Astrocyte (in vitro differentiated cells and primary cell): ENCODE measurements around the gene S100A3. TPM values are rescaled to one million over a fixed set of nuclear protein-coding genes. Genes with fewer than 3 reads are reported as not detected.

Source experiments
- DNase-seq: peaks from one replicate; pipeline ENCODE4 v3.0.0-alpha.2; 2010; ENCODE audit warnings: low read depth
- FAIRE-seq: peaks from 2 replicates; lab custom pipeline; 2011; peaks lifted over from hg19 to GRCh38; lab: Jason Lieb, UNC
- H2AFZ ChIP-seq: 2 replicates; pipeline ENCODE4 v1.6.0; 2012; ENCODE audit warnings: low read depth, low read length, inconsistent platforms
- H3K27ac ChIP-seq: 2 replicates; pipeline ENCODE4 v1.5.1; 2011; ENCODE audit warnings: low read depth, low read length, inconsistent platforms
- H3K27me3 ChIP-seq: 2 replicates; pipeline ENCODE4 v1.6.0; 2011; ENCODE audit warnings: low read length, inconsistent platforms; ENCODE audit not compliant: insufficient read depth
- H3K36me3 ChIP-seq: 2 replicates; pipeline ENCODE4 v1.5.1; 2011; ENCODE audit warnings: low read length, inconsistent platforms; ENCODE audit not compliant: insufficient read depth
- H3K4me1 ChIP-seq: 2 replicates; pipeline ENCODE4 v1.5.1; 2011; ENCODE audit warnings: low read length, inconsistent platforms; ENCODE audit not compliant: insufficient read depth
- H3K4me2 ChIP-seq: 2 replicates; pipeline ENCODE4 v1.6.0; 2012; ENCODE audit warnings: low read length, inconsistent platforms
- H3K4me3 ChIP-seq: 2 replicates; pipeline ENCODE4 v1.5.1; 2011; ENCODE audit warnings: low read depth, mild to moderate bottlenecking, low read length, inconsistent platforms; ENCODE audit not compliant: insufficient read depth
- H3K79me2 ChIP-seq: 2 replicates; pipeline ENCODE4 v1.6.0; 2012; ENCODE audit warnings: mild to moderate bottlenecking, low read length, inconsistent platforms; ENCODE audit not compliant: insufficient read depth
- H3K9ac ChIP-seq: 2 replicates; pipeline ENCODE4 v1.6.0; 2012; ENCODE audit warnings: mild to moderate bottlenecking, low read length, inconsistent platforms
- H3K9me3 ChIP-seq: 2 replicates; pipeline ENCODE4 v1.5.1; 2012; ENCODE audit warnings: low read depth, mild to moderate bottlenecking, low read length, inconsistent platforms; ENCODE audit not compliant: insufficient read depth
- H4K20me1 ChIP-seq: 2 replicates; pipeline ENCODE4 v1.6.0; 2012; ENCODE audit warnings: low read length, inconsistent platforms; ENCODE audit not compliant: insufficient read depth
- H3K27ac Mint-ChIP-seq: one replicate; pipeline ENCODE4 v1.8.0; 2021; ENCODE audit warnings: mild to moderate bottlenecking, mixed read lengths; ENCODE audit not compliant: unreplicated experiment
- H3K27me3 Mint-ChIP-seq: one replicate; pipeline ENCODE4 v1.8.0; 2021; ENCODE audit warnings: low read depth, mixed read lengths; ENCODE audit not compliant: unreplicated experiment
- H3K36me3 Mint-ChIP-seq: one replicate; pipeline ENCODE4 v1.8.0; 2021; ENCODE audit warnings: low read depth, mixed read lengths; ENCODE audit not compliant: unreplicated experiment
- H3K4me1 Mint-ChIP-seq: one replicate; pipeline ENCODE4 v1.8.0; 2021; ENCODE audit warnings: low read depth, mixed read lengths; ENCODE audit not compliant: unreplicated experiment
- H3K4me3 Mint-ChIP-seq: one replicate; pipeline ENCODE4 v1.8.0; 2021; ENCODE audit warnings: mild to moderate bottlenecking, moderate library complexity, mixed read lengths; ENCODE audit not compliant: unreplicated experiment
- H3K9me3 Mint-ChIP-seq: one replicate; pipeline ENCODE4 v1.8.0; 2021; ENCODE audit warnings: mild to moderate bottlenecking, mixed read lengths; ENCODE audit not compliant: unreplicated experiment
- CTCF ChIP-seq: IDR thresholded peaks from 2 replicates; pipeline ENCODE4 v1.5.1; 2011; ENCODE audit warnings: low read depth, mild to moderate bottlenecking, inconsistent platforms, low read length, moderate library complexity; ENCODE audit not compliant: insufficient read depth
- EZH2 ChIP-seq: IDR thresholded peaks from 2 replicates; pipeline ENCODE4 v1.6.1; 2012; ENCODE audit warnings: mild to moderate bottlenecking, low read length, inconsistent platforms; ENCODE audit not compliant: insufficient read depth
- total RNA-seq: library from RNA; stranded (reverse); gene quantifications from 2 replicates; pipeline ENCODE4 v1.2.1, GENCODE V29; 2021

The S100A3 gene
- total RNA-seq, 1 donor from 2014 or later: 14.6 TPM

GRCh38 chr1:153550398-153550758 lies 1.3 kb upstream of the S100A3 start:
- H3K4me1 ChIP-seq: peaks cover 26% of the 10 kb centered on the region
- Mint-ChIP-seq H3K36me3 (no peaks in the 10 kb centered on the region), H3K27me3 (no peaks in the 10 kb centered on the region), H3K27ac (peak overlapping the region; percentile 79), H3K4me1 (peaks cover 55% of the 10 kb centered on the region), H3K4me3 (peak overlapping the region; percentile 41), H3K9me3 (no peaks in the 10 kb centered on the region)
- DNase-seq (no peak), FAIRE-seq (no peak)
- H4K20me1 ChIP-seq: no peaks in the 10 kb centered on the region
- no peak overlapping the region for H3K27ac ChIP-seq
- H3K36me3 ChIP-seq: no peaks in the 10 kb centered on the region
- H3K4me3 ChIP-seq: no peak overlapping the region
- no peaks in the 10 kb centered on the region for H3K27me3 ChIP-seq
- H3K4me2 ChIP-seq: no peak overlapping the region
- no peak overlapping the region for H2AFZ ChIP-seq
- no peaks in the 10 kb centered on the region for H3K79me2 ChIP-seq
- H3K9ac ChIP-seq: no peak overlapping the region
- TF ChIP-seq EZH2 (no peak), CTCF (no peak)
- no peaks in the 10 kb centered on the region for H3K9me3 ChIP-seq

GRCh38 chr1:153549741-153550397 lies 811 bp upstream of the S100A3 start:
- Histone ChIP-seq H3K4me1 (peaks cover 32% of the 10 kb centered on the region), H3K4me3 (no peak overlapping the region), H3K9ac (peak overlapping the region; percentile 44), H3K9me3 (no peaks in the 10 kb centered on the region), H3K4me2 (peak overlapping the region; percentile 62), H2AFZ (no peak overlapping the region), H3K36me3 (no peaks in the 10 kb centered on the region), H4K20me1 (no peaks in the 10 kb centered on the region), H3K27ac (peak overlapping the region; percentile 45), H3K79me2 (no peaks in the 10 kb centered on the region), H3K27me3 (no peaks in the 10 kb centered on the region)
- H3K4me3 Mint-ChIP-seq: peak overlapping the region; percentile 41
- FAIRE-seq: no peak
- peak overlapping the region; percentile 88 for H3K27ac Mint-ChIP-seq
- no peaks in the 10 kb centered on the region for H3K27me3 Mint-ChIP-seq
- no peaks in the 10 kb centered on the region for H3K9me3 Mint-ChIP-seq
- no peak for TF ChIP-seq EZH2
- TF ChIP-seq CTCF: no peak
- no peak for DNase-seq
- no peaks in the 10 kb centered on the region for H3K36me3 Mint-ChIP-seq
- peaks cover 60% of the 10 kb centered on the region for H3K4me1 Mint-ChIP-seq
